Neural crest cell (in vitro differentiated cells): ENCODE results near the gene UTP18. TPM values are rescaled to one million over a fixed set of nuclear protein-coding genes. Genes with fewer than 3 reads are reported as not detected.
"Not testable (repeated sequence)": the region's sequence is repeated elsewhere in the genome, so short reads cannot be mapped to it uniquely, and the experiment has no call there.

Source experiments
- DNase-seq: peaks from one replicate; pipeline ENCODE4 v3.0.0; 2021; ENCODE audit warnings: low read depth, mixed read lengths, low spot score
- H3K27ac Mint-ChIP-seq: one replicate; pipeline ENCODE4 v1.8.0; 2021; ENCODE audit warnings: mild to moderate bottlenecking, mixed read lengths; ENCODE audit not compliant: unreplicated experiment
- H3K27me3 Mint-ChIP-seq: 2 replicates; pipeline ENCODE4 v1.8.0; 2021; ENCODE audit warnings: low read depth, mild to moderate bottlenecking, mixed read lengths
- H3K36me3 Mint-ChIP-seq: 2 replicates; pipeline ENCODE4 v1.8.0; 2021; ENCODE audit warnings: low read depth, mild to moderate bottlenecking, mixed read lengths
- H3K4me1 Mint-ChIP-seq: 2 replicates; pipeline ENCODE4 v1.8.0; 2021; ENCODE audit warnings: mixed read lengths
- H3K4me3 Mint-ChIP-seq: one replicate; pipeline ENCODE4 v1.8.0; 2021; ENCODE audit warnings: mild to moderate bottlenecking, mixed read lengths
- H3K9me3 Mint-ChIP-seq: 2 replicates; pipeline ENCODE4 v1.8.0; 2021; ENCODE audit warnings: mixed read lengths
- total RNA-seq: library from RNA; stranded (reverse); gene quantifications from 2 replicates; pipeline ENCODE4 v1.2.1, GENCODE V29; 2021
- TF ChIP-seq, protein P1 (sequence below): fragments of 200-600 bp; sonication (generic); conservative IDR thresholded peaks from 2 replicates; pipeline ENCODE4 v1.5.0; 2021; ENCODE audit warnings: antibody characterized with exemption, mild to moderate bottlenecking

The UTP18 gene
- total RNA-seq, 1 donor from 2014 or later = 59.6 TPM

DNA sequence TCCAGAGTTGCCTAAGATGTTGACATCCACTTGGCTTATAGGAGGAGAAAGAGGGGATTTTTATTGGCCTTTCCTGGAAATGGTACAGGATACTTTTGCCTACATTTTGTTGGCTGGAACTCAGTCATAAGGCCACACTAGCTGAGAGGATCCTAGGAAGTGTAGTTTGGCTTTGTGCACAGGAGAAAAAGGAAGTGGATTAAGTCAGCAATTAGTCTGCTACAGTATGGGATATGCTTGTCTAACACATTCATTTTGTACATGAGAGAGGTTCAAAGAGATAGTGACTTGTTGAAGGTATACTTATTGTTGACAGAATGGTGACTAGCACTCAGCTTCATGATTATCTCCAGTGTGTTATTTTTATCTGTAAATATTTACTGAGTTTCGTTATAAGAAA, 10.3 kb downstream of the UTP18 start:
- Mint-ChIP-seq H3K4me3 (no peak overlapping the region), H3K27me3 (no peaks in the 10 kb centered on the region), H3K4me1 (no peaks in the 10 kb centered on the region), H3K9me3 (no peaks in the 10 kb centered on the region), H3K27ac (no peak overlapping the region), H3K36me3 (peaks cover 8% of the 10 kb centered on the region)
- no peak for DNase-seq
- TF ChIP-seq, protein P1, sequence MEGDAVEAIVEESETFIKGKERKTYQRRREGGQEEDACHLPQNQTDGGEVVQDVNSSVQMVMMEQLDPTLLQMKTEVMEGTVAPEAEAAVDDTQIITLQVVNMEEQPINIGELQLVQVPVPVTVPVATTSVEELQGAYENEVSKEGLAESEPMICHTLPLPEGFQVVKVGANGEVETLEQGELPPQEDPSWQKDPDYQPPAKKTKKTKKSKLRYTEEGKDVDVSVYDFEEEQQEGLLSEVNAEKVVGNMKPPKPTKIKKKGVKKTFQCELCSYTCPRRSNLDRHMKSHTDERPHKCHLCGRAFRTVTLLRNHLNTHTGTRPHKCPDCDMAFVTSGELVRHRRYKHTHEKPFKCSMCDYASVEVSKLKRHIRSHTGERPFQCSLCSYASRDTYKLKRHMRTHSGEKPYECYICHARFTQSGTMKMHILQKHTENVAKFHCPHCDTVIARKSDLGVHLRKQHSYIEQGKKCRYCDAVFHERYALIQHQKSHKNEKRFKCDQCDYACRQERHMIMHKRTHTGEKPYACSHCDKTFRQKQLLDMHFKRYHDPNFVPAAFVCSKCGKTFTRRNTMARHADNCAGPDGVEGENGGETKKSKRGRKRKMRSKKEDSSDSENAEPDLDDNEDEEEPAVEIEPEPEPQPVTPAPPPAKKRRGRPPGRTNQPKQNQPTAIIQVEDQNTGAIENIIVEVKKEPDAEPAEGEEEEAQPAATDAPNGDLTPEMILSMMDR = no peak

GRCh38 chr17:51272812-51273211, 12.5 kb downstream of the UTP18 start:
- Mint-ChIP-seq H3K4me1 (no peaks in the 10 kb centered on the region), H3K4me3 (no peak overlapping the region), H3K9me3 (no peaks in the 10 kb centered on the region), H3K27me3 (no peaks in the 10 kb centered on the region), H3K27ac (no peak overlapping the region), H3K36me3 (peaks cover 11% of the 10 kb centered on the region)
- TF ChIP-seq, protein P1 = no peak
- no peak for DNase-seq

DNA sequence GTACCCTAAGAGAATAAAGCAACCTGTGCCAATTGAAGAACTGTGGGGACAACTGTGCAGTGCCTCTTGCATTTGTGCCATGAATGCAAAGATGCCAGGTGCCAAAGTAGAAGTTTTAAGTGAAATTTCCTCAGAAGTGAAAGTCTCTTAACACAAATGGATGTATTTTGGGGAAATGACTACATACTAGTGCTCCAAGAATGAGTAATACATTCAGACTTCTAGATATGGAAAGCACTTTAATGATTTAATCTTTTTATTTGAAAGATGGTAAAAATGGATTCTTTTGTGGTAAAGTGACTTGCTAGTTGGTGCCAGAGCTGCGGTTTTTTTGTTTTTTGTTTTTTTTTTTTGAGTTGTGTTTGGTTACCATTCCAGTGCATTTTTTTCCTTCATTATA, 15.0 kb downstream of the UTP18 start:
- no peaks in the 10 kb centered on the region for H3K4me1 Mint-ChIP-seq
- H3K27me3 Mint-ChIP-seq = no peaks in the 10 kb centered on the region
- DNase-seq = no peak
- TF ChIP-seq, protein P1 = no peak
- H3K4me3 Mint-ChIP-seq = no peak overlapping the region
- H3K36me3 Mint-ChIP-seq = peaks cover 15% of the 10 kb centered on the region
- H3K9me3 Mint-ChIP-seq = no peaks in the 10 kb centered on the region
- no peak overlapping the region for H3K27ac Mint-ChIP-seq

- TF ChIP-seq, protein P1 = no peak
- DNase-seq = no peak
Observed at GRCh38 chr17:51279183-51279582, 18.8 kb downstream of the UTP18 start.

DNA sequence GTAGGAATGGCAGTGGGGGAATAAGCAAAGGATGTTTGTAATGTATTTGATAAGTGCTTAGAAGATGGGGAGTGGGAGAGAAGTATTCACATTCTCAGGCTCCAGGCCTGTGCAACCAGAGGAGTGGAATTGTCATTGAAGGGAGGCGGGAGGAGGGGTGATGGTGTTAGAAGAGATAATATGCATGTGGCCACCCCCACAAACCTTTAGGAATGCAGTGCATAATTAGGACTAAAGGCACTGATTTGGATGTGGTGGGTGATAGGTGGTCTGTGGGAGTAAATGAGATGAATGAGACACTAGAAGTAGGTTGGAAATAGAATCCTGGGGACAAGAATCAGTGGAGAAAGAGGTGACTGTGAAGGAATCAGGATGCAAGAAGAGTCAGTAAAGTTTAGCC, 27.1 kb downstream of the UTP18 start:
- no peak overlapping the region for H3K27ac Mint-ChIP-seq
- H3K9me3 Mint-ChIP-seq = no peaks in the 10 kb centered on the region
- no peak overlapping the region for H3K4me3 Mint-ChIP-seq
- no peaks in the 10 kb centered on the region for H3K4me1 Mint-ChIP-seq
- DNase-seq = no peak
- peaks cover 14% of the 10 kb centered on the region for H3K36me3 Mint-ChIP-seq
- TF ChIP-seq, protein P1 = no peak
- H3K27me3 Mint-ChIP-seq = no peaks in the 10 kb centered on the region

More at GRCh38 chr17:51279183-51279582, 18.8 kb downstream of the UTP18 start:
- H3K27ac Mint-ChIP-seq = no peak overlapping the region
- no peaks in the 10 kb centered on the region for H3K4me1 Mint-ChIP-seq
- H3K9me3 Mint-ChIP-seq = no peaks in the 10 kb centered on the region
- H3K4me3 Mint-ChIP-seq = no peak overlapping the region
- H3K36me3 Mint-ChIP-seq = peaks cover 15% of the 10 kb centered on the region
- no peaks in the 10 kb centered on the region for H3K27me3 Mint-ChIP-seq

GRCh38 chr17:51289696-51290111, 29.4 kb downstream of the UTP18 start:
- no peaks in the 10 kb centered on the region for H3K27me3 Mint-ChIP-seq
- TF ChIP-seq, protein P1 = no peak
- H3K36me3 Mint-ChIP-seq = peaks cover 27% of the 10 kb centered on the region
- no peak for DNase-seq
- H3K9me3 Mint-ChIP-seq = no peaks in the 10 kb centered on the region
- no peak overlapping the region for H3K4me3 Mint-ChIP-seq
- H3K4me1 Mint-ChIP-seq = no peaks in the 10 kb centered on the region
- no peak overlapping the region for H3K27ac Mint-ChIP-seq

DNA sequence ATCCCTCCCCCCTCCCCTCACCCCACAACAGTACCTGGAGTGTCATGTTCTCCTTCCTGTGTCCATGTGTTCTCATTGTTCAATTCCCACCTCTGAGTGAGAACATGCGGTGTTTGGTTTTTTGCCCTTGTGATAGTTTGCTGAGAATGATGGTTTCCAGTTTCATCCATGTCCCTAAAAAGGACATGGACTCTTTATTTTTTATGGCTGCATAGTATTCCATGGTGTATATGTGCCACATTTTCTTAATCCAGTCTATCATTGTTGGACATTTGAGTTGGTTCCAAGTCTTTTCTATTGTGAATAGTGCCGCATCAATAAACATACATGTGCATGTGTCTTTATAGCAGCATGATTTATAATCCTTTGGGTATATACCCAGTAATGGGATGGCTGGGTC, 34.0 kb downstream of the UTP18 start:
- not testable (repeated sequence) for DNase-seq, H3K9me3 Mint-ChIP-seq, H3K27ac Mint-ChIP-seq, H3K4me3 Mint-ChIP-seq, H3K27me3 Mint-ChIP-seq, H3K4me1 Mint-ChIP-seq
- H3K36me3 Mint-ChIP-seq = peaks cover 24% of the 10 kb centered on the region
